Suprapubic skin (tissue), 4 donors: ENCODE results near the gene POLD1. TPM values are rescaled to one million over a fixed set of nuclear protein-coding genes. Genes with fewer than 3 reads are reported as not detected.

Source experiments
- DNase-seq, 2 donors: peaks; one replicate each; pipeline ENCODE4 v3.0.0-alpha.2; 2019; ENCODE audit warnings: low spot score in 2 of 2
- H3K27ac ChIP-seq: fragments of 200-600 bp; sonication (generic); one replicate; pipeline ENCODE4 v1.5.1; 2019
- H3K27me3 ChIP-seq: fragments of 200-600 bp; sonication (generic); one replicate; pipeline ENCODE4 v1.5.1; 2019
- H3K36me3 ChIP-seq: fragments of 200-600 bp; sonication (generic); one replicate; pipeline ENCODE4 v1.5.1; 2019
- H3K4me1 ChIP-seq: fragments of 200-600 bp; sonication (generic); one replicate; pipeline ENCODE4 v1.5.1; 2019
- H3K4me3 ChIP-seq: fragments of 200-600 bp; sonication (generic); one replicate; pipeline ENCODE4 v1.5.1; 2019; ENCODE audit warnings: mild to moderate bottlenecking
- H3K9me3 ChIP-seq: fragments of 200-600 bp; sonication (generic); one replicate; pipeline ENCODE4 v1.5.1; 2019
- EP300 ChIP-seq: sonication (generic); formaldehyde crosslinking; IDR thresholded peaks from one replicate; pipeline ENCODE4 v1.6.1; 2017; ENCODE audit warnings: antibody characterized with exemption
- POLR2A ChIP-seq, 2 donors: fragments of 450-650 bp; IDR thresholded peaks; one replicate each; pipeline ENCODE4 v1.6.1; 2017; ENCODE audit warnings: antibody characterized with exemption in 2 of 2, mild to moderate bottlenecking in 2 of 2, moderate library complexity in 2 of 2
- POLR2AphosphoS5 ChIP-seq, 3 donors: sonication (generic); formaldehyde crosslinking; IDR thresholded peaks; one replicate each; pipeline ENCODE4 v1.6.1; 2017; ENCODE audit warnings: antibody characterized with exemption in 3 of 3
- WGBS: methylation state at CpG from one replicate; pipeline ENCODE4 v1.1.5; 2018; 5-methylcytosine and 5-hydroxymethylcytosine counted together
- total RNA-seq, 4 donors: library from RNA; depleted of rRNA; stranded (reverse); fragments of >200 nt; gene quantifications; one replicate each; pipeline ENCODE4 v1.1.0, GENCODE V29; 2016
- TF ChIP-seq, protein P1 (sequence below), 2 donors: fragments of 200-600 bp in 1 of 2; fragments of 450-650 bp in 1 of 2; sonication (generic) in 1 of 2; IDR thresholded peaks; one replicate each; pipeline ENCODE4 v1.5.1; 2016 to 2019; ENCODE audit warnings: antibody characterized with exemption in 2 of 2, mild to moderate bottlenecking in 1 of 2, moderate library complexity in 1 of 2

Gene POLD1
- total RNA-seq, 4 donors from 2014 or later: 17.2 to 26.9 (median 21.5) TPM

DNA sequence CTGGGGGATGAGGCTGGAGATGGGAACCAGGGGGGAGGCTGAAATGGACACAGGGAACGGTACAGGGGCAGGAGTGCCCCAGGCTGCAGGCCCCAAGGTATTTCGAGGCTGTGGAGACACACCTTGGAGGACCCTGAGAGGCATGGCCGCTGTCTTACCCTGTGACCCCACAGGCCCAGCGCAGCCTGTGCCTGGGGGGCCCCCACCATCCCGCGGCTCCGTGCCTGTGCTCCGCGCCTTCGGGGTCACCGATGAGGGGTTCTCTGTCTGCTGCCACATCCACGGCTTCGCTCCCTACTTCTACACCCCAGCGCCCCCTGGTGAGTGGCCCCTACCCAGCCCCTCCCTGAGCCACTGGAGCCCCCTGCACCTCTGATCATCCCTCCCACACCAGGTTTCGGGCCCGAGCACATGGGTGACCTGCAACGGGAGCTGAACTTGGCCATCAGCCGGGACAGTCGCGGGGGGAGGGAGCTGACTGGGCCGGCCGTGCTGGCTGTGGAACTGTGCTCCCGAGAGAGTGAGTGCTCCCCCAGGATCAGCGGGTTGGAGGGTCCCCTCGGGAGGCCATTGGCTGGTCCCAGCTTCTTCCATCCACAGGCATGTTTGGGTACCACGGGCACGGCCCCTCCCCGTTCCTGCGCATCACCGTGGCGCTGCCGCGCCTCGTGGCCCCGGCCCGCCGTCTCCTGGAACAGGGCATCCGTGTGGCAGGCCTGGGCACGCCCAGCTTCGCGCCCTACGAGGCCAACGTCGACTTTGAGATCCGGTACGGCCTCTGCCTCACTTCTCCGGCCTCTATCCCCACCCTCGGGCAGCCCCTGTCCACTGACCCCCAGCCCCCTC is 17.7 kb downstream of the POLD1 start:
- no peaks in the 10 kb centered on the region for H3K4me1 ChIP-seq
- no peak overlapping the region for H3K4me3 ChIP-seq
- H3K27ac ChIP-seq: no peak overlapping the region
- no peak for DNase-seq
- H3K9me3 ChIP-seq: no peaks in the 10 kb centered on the region
- peaks cover 38% of the 10 kb centered on the region for H3K36me3 ChIP-seq
- TF ChIP-seq POLR2AphosphoS5 (IDR thresholded peaks at IDR 0.05) (no peak), POLR2A (IDR thresholded peaks at IDR 0.05) (no peak), EP300 (no peak)
- TF ChIP-seq, protein P1, sequence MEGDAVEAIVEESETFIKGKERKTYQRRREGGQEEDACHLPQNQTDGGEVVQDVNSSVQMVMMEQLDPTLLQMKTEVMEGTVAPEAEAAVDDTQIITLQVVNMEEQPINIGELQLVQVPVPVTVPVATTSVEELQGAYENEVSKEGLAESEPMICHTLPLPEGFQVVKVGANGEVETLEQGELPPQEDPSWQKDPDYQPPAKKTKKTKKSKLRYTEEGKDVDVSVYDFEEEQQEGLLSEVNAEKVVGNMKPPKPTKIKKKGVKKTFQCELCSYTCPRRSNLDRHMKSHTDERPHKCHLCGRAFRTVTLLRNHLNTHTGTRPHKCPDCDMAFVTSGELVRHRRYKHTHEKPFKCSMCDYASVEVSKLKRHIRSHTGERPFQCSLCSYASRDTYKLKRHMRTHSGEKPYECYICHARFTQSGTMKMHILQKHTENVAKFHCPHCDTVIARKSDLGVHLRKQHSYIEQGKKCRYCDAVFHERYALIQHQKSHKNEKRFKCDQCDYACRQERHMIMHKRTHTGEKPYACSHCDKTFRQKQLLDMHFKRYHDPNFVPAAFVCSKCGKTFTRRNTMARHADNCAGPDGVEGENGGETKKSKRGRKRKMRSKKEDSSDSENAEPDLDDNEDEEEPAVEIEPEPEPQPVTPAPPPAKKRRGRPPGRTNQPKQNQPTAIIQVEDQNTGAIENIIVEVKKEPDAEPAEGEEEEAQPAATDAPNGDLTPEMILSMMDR (IDR thresholded peaks at IDR 0.05): no peak
- 95% methylated on average over 47 of the region's 48 CpGs for WGBS
- H3K27me3 ChIP-seq: no peaks in the 10 kb centered on the region

DNA sequence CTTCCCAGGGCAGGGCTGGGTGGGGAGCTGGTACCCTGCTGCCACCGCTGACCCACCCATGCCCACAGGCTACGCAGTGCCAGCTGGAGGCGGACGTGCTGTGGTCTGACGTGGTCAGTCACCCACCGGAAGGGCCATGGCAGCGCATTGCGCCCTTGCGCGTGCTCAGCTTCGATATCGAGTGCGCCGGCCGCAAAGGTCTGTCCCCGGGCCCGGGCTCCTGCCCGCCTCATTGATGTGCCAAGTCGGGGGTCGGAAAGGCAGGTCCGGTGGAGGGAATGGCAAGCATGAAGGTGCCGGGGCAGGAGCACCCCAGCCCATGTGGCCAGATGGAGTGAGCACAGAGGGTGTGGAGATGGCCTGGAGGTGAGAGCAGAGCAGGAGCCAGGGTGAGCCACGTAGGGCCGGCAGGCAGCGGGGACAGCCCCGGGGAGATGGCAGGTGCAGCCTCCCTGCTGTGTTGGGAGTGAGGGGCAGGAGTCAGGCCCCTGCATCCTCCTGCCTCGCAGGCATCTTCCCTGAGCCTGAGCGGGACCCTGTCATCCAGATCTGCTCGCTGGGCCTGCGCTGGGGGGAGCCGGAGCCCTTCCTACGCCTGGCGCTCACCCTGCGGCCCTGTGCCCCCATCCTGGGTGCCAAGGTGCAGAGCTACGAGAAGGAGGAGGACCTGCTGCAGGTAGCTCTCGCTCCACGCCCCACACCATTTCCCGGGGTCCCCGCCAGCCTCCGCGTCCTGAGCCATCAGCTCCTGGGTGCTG is 18.6 kb downstream of the POLD1 start:
- H3K4me3 ChIP-seq: no peak overlapping the region
- H3K36me3 ChIP-seq: peaks cover 44% of the 10 kb centered on the region
- H3K27me3 ChIP-seq: no peaks in the 10 kb centered on the region
- TF ChIP-seq, protein P1 (IDR thresholded peaks at IDR 0.05): no peak
- no peaks in the 10 kb centered on the region for H3K4me1 ChIP-seq
- no peak overlapping the region for H3K27ac ChIP-seq
- WGBS: 95% methylated on average over 31 of the region's 41 CpGs
- no peaks in the 10 kb centered on the region for H3K9me3 ChIP-seq
- DNase-seq: no peak

DNA sequence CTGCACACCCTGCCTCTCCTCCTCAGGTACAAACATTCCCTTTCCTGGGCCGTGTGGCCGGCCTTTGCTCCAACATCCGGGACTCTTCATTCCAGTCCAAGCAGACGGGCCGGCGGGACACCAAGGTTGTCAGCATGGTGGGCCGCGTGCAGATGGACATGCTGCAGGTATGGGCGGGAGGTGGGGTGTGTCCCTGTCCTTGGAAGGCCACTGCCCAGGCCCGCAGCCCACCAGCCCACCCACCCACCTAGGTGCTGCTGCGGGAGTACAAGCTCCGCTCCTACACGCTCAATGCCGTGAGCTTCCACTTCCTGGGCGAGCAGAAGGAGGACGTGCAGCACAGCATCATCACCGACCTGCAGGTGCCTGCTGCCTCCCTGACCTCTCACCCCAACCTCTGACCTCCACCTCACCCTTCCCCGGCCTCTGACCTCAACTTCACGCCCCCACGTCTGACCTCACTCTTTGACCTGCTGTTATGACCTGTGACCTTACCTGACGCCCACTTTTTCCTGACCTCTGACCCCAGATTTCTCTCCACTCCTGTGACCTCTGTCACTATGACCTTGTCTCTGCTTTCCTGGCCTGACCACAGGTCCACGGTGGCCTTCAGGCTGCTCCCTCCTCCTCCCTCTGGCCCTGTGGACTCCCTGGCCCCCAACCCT is 22.1 kb downstream of the POLD1 start:
- H3K36me3 ChIP-seq: peaks cover 58% of the 10 kb centered on the region
- DNase-seq: peak in 1 of 2 donors; percentile 54
- no peaks in the 10 kb centered on the region for H3K27me3 ChIP-seq
- H3K27ac ChIP-seq: no peak overlapping the region
- TF ChIP-seq EP300: no peak
- TF ChIP-seq, protein P1 (IDR thresholded peaks at IDR 0.05): no peak
- TF ChIP-seq POLR2A (IDR thresholded peaks at IDR 0.05): no peak
- TF ChIP-seq POLR2AphosphoS5 (IDR thresholded peaks at IDR 0.05): no peak
- no peaks in the 10 kb centered on the region for H3K4me1 ChIP-seq
- 92% methylated on average over 15 of the region's 22 CpGs for WGBS
- no peaks in the 10 kb centered on the region for H3K9me3 ChIP-seq
- no peak overlapping the region for H3K4me3 ChIP-seq

DNA sequence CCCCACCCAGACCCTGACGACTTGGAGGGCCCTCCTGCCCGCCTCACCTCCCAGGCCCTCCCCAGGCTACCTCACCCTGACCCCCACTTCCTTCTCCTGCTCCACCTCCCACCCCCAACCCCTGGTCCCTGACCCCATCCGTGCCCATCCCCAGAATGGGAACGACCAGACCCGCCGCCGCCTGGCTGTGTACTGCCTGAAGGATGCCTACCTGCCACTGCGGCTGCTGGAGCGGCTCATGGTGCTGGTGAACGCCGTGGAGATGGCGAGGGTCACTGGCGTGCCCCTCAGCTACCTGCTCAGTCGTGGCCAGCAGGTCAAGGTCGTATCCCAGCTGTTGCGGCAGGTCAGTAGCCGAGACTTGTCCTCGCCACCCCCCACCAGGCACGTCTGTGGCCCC is 22.7 kb downstream of the POLD1 start:
- DNase-seq: no peak
- TF ChIP-seq EP300 (no peak), POLR2A (IDR thresholded peaks at IDR 0.05) (no peak), POLR2AphosphoS5 (IDR thresholded peaks at IDR 0.05) (no peak)
- TF ChIP-seq, protein P1 (IDR thresholded peaks at IDR 0.05): no peak
- Histone ChIP-seq H3K9me3 (no peaks in the 10 kb centered on the region), H3K27me3 (no peaks in the 10 kb centered on the region), H3K4me3 (no peak overlapping the region), H3K27ac (no peak overlapping the region), H3K4me1 (no peaks in the 10 kb centered on the region), H3K36me3 (peaks cover 57% of the 10 kb centered on the region)
- 98% methylated on average over 15 of the region's 19 CpGs for WGBS

DNA sequence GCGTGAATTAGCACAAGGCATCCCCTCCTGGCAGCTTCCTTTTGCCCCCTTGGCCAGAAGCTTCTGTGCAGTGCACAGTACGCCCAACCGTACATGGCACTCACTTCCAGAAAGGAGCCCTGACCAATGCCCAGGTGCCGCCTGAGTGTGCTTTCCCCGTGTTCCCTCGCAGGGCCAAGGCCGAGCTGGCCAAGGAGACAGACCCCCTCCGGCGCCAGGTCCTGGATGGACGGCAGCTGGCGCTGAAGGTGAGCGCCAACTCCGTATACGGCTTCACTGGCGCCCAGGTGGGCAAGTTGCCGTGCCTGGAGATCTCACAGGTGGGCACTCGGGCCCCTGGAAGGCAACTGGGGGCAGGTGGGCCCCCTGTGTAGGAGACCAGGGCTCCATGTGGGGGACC is 25.2 kb downstream of the POLD1 start:
- 89% methylated on average over 10 of the region's 17 CpGs for WGBS
- Histone ChIP-seq H3K27me3 (no peaks in the 10 kb centered on the region), H3K4me3 (no peak overlapping the region), H3K27ac (no peak overlapping the region), H3K9me3 (no peaks in the 10 kb centered on the region), H3K4me1 (no peaks in the 10 kb centered on the region), H3K36me3 (peaks cover 32% of the 10 kb centered on the region)
- DNase-seq: no peak
- TF ChIP-seq POLR2A (IDR thresholded peaks at IDR 0.05) (no peak), EP300 (no peak), POLR2AphosphoS5 (IDR thresholded peaks at IDR 0.05) (no peak)
- TF ChIP-seq, protein P1 (IDR thresholded peaks at IDR 0.05): no peak
